Measurements from ENCODE around the gene ABI3BP. TPM values are rescaled to one million over a fixed set of nuclear protein-coding genes. Genes with fewer than 3 reads are reported as not detected.
A peak's percentile ranks its signal among the peaks of the same experiment; 100 is the strongest.
"Not testable (repeated sequence)": the region's sequence is repeated elsewhere in the genome, so short reads cannot be mapped to it uniquely, and the experiment has no call there.

The ABI3BP gene
- total RNA-seq, 2 donors from 2014 or later: 59.8 to 72.0 TPM

- no peak for DNase-seq
- intact Hi-C loops (cut with DNase I): loop anchor here in 1 of 2 donors (10.0 kb wide), 1 partner anchor 79 kb away; no protein-coding TSS in a partner anchor
- no peak for ATAC-seq
These were observed 36.9 kb downstream of the ABI3BP start for GRCh38 chr3:100956276-100956675.

- intact Hi-C loops (cut with DNase I): loop anchor here in 1 of 2 donors (10.0 kb wide), 1 partner anchor 80 kb away; no protein-coding TSS in a partner anchor
- ATAC-seq (peak; percentile 72 to 94), DNase-seq (peak; percentile 27)
These were observed 38.2 kb downstream of the ABI3BP start for GRCh38 chr3:100954990-100955389.

- intact Hi-C loops (cut with DNase I): loop anchor here in 1 of 2 donors (10.0 kb wide), 1 partner anchor 80 kb away; no protein-coding TSS in a partner anchor
- ATAC-seq (no peak), DNase-seq (no peak)
These were observed 38.9 kb downstream of the ABI3BP start for GRCh38 chr3:100954199-100954935.

GRCh38 chr3:100953103-100953502 is 40.1 kb downstream of the ABI3BP start:
- intact Hi-C loops (cut with DNase I): loop anchor here in 1 of 2 donors (10.0 kb wide), 1 partner anchor 82 kb away; no protein-coding TSS in a partner anchor
- no peak for ATAC-seq
- no peak for DNase-seq

- intact Hi-C loops (cut with DNase I): no loop called here
- no peak for DNase-seq
These were observed 46.1 kb downstream of the ABI3BP start for GRCh38 chr3:100947119-100947518.

GRCh38 chr3:100946096-100946495 is 47.1 kb downstream of the ABI3BP start:
- ATAC-seq; DNase-seq; intact Hi-C loops (cut with DNase I): not testable (repeated sequence)

More at GRCh38 chr3:100947119-100947518, 46.1 kb downstream of the ABI3BP start:
- ATAC-seq: peak in 1 of 2 donors; percentile 46

GRCh38 chr3:100941451-100941850 is 51.8 kb downstream of the ABI3BP start:
- ATAC-seq (peak; percentile 34 to 55), DNase-seq (no peak)
- intact Hi-C loops (cut with DNase I): no loop called here

GRCh38 chr3:100941041-100941440 is 52.2 kb downstream of the ABI3BP start:
- intact Hi-C loops (cut with DNase I): no loop called here
- no peak for ATAC-seq
- no peak for DNase-seq

- intact Hi-C loops (cut with DNase I): no loop called here
- ATAC-seq (no peak), DNase-seq (no peak)
These were observed 56.3 kb downstream of the ABI3BP start for GRCh38 chr3:100936931-100937330.

GRCh38 chr3:100932491-100932890 is 60.7 kb downstream of the ABI3BP start:
- ATAC-seq (no peak), DNase-seq (no peak)
- intact Hi-C loops (cut with DNase I): no loop called here

- DNase-seq (no peak), ATAC-seq (peak in 1 of 2 donors; percentile 83)
- intact Hi-C loops (cut with DNase I): no loop called here
These were observed 64.4 kb downstream of the ABI3BP start for GRCh38 chr3:100928638-100929428.

GRCh38 chr3:100927775-100928174 is 65.4 kb downstream of the ABI3BP start:
- no peak for DNase-seq
- peak in 1 of 2 donors; percentile 38 for ATAC-seq
- intact Hi-C loops (cut with DNase I): no loop called here

GRCh38 chr3:100915706-100916495 is 77.3 kb downstream of the ABI3BP start:
- ATAC-seq (no peak), DNase-seq (no peak)
- intact Hi-C loops (cut with DNase I): no loop called here

- intact Hi-C loops (cut with DNase I): no loop called here
- DNase-seq (peak; percentile 64), ATAC-seq (peak; percentile 72 to 76)
These were observed 79.2 kb downstream of the ABI3BP start for GRCh38 chr3:100913870-100914648.

GRCh38 chr3:100912976-100913545 is 80.2 kb downstream of the ABI3BP start:
- no peak for ATAC-seq
- DNase-seq: no peak
- intact Hi-C loops (cut with DNase I): no loop called here

GRCh38 chr3:100912571-100912970 is 80.7 kb downstream of the ABI3BP start:
- intact Hi-C loops (cut with DNase I): no loop called here
- no peak for ATAC-seq
- DNase-seq: no peak

GRCh38 chr3:100911956-100912355 is 81.3 kb downstream of the ABI3BP start:
- DNase-seq: no peak
- ATAC-seq: no peak
- intact Hi-C loops (cut with DNase I): no loop called here

- no peak for ATAC-seq
- no peak for DNase-seq
- intact Hi-C loops (cut with DNase I): no loop called here
These were observed 82.2 kb downstream of the ABI3BP start for GRCh38 chr3:100910986-100911385.

All from left cardiac atrium (tissue), 4 donors.